Panc1 (cell line): ENCODE results near the gene STK32C.

Experiments
- CTCF ChIP-seq: fragments of 450-650 bp; IDR thresholded peaks from 2 replicates; pipeline ENCODE4 v1.5.1; 2017; ENCODE audit warnings: mild to moderate bottlenecking
- POLR2AphosphoS5 ChIP-seq: IDR thresholded peaks from 2 replicates; pipeline ENCODE4 v1.6.1; 2012; ENCODE audit warnings: mild to moderate bottlenecking, low read depth, low read length, moderate library complexity
- SIN3A ChIP-seq: IDR thresholded peaks from 2 replicates; pipeline ENCODE4 v1.6.1; 2012; ENCODE audit warnings: low read depth, mild to moderate bottlenecking, low read length, moderate library complexity, borderline replicate concordance; ENCODE audit not compliant: insufficient read depth

- TF ChIP-seq CTCF (no peak), POLR2AphosphoS5 (no peak), SIN3A (no peak)
Observed at GRCh38 chr10:132229834-132230556, 77.8 kb downstream of the STK32C start.
